ENCODE results near the gene HCCS.

Gene HCCS

GRCh38 chrX:11124112-11124511 lies 13.0 kb downstream of the HCCS start:
- no peak for DNase-seq

- no peak for DNase-seq
These were observed 13.9 kb downstream of the HCCS start for GRCh38 chrX:11125060-11125459.

- DNase-seq = no peak
These were observed 18.5 kb downstream of the HCCS start for GRCh38 chrX:11129534-11130105.

- no peak for DNase-seq
These were observed 19.0 kb downstream of the HCCS start for GRCh38 chrX:11130136-11130535.

- DNase-seq = no peak
These were observed 20.0 kb downstream of the HCCS start for GRCh38 chrX:11131146-11131545.

- DNase-seq = no peak
These were observed 24.5 kb downstream of the HCCS start for GRCh38 chrX:11135564-11136185.

GRCh38 chrX:11137543-11138139 lies 26.5 kb downstream of the HCCS start:
- DNase-seq = no peak

- DNase-seq = no peak
These were observed 27.6 kb downstream of the HCCS start for GRCh38 chrX:11138498-11139390.

GRCh38 chrX:11143931-11144678 lies 33.0 kb downstream of the HCCS start:
- DNase-seq = peak; percentile 50

GRCh38 chrX:11146411-11146810 lies 35.3 kb downstream of the HCCS start:
- no peak for DNase-seq

GRCh38 chrX:11148401-11148800 lies 37.3 kb downstream of the HCCS start:
- DNase-seq = no peak

- DNase-seq = no peak
These were observed 40.8 kb downstream of the HCCS start for GRCh38 chrX:11151799-11152559.

GRCh38 chrX:11159149-11159548 lies 48.0 kb downstream of the HCCS start:
- no peak for DNase-seq

GRCh38 chrX:11164433-11164832 lies 53.3 kb downstream of the HCCS start:
- DNase-seq = no peak

GRCh38 chrX:11171956-11172355 lies 60.8 kb downstream of the HCCS start:
- no peak for DNase-seq

- no peak for DNase-seq
These were observed 61.3 kb downstream of the HCCS start for GRCh38 chrX:11172415-11172814.

All from right forelimb (tissue), 1 donor.